ENCODE data around the gene TCTN3. TPM values are rescaled to one million over a fixed set of nuclear protein-coding genes. Genes with fewer than 3 reads are reported as not detected.

Gene TCTN3
- polyA plus RNA-seq, 1 donor (not counting 4 experiments of a cell fraction or from before 2014, with no cell fraction given) = 43.0 TPM

DNA sequence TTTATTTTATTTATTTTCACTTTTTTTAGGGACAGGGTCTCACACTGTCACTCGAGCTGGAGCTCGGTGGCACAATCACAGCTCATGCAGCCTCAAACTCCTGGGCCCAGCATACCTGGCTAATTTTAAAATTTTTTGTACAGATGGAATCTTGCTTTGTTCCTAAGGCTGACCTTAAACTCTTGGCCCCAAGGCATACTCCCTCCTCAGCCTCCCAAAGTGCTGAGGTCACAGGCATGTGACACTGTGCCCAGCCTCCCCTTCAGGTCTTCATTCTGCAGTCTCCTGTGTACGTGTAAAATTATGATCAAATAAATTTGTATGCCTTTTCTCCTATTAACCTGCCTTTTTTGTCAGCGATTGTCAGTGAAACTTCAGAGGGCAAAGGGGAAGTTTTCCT is 17.8 kb upstream of the TCTN3 start:
- no peaks in the 10 kb centered on the region for H3K79me2 ChIP-seq (ENCODE audit: control insufficient read depth, insufficient read depth, low read length)
- dilution Hi-C loops (cut with MboI; ENCODE audit: extremely low pct_ligation_motif_present, low sequenced_read_pairs) = no loop called here
- no peaks in the 10 kb centered on the region for H3K36me3 ChIP-seq (ENCODE audit: control insufficient read depth in 2 of 2, extremely low read depth in 1 of 2, insufficient read depth in 2 of 2, low read length in 2 of 2)
- FAIRE-seq = no peak
- no peaks in the 10 kb centered on the region for H3K9me1 ChIP-seq (ENCODE audit: control insufficient read depth, extremely low read depth, insufficient read depth, low read length)
- H4K20me1 ChIP-seq (ENCODE audit: control insufficient read depth, extremely low read depth, insufficient read depth, low read length) = no peaks in the 10 kb centered on the region
- no peak overlapping the region for H3K4me2 ChIP-seq (ENCODE audit: control insufficient read depth, extremely low read depth, insufficient read depth, low read depth, low read length)
- no peak overlapping the region for H2AFZ ChIP-seq (ENCODE audit: control insufficient read depth, low read length)
- TF ChIP-seq EZH2 (IDR thresholded peaks at IDR 0.05; ENCODE audit: low read length) = no peak
- TF ChIP-seq, protein P1, sequence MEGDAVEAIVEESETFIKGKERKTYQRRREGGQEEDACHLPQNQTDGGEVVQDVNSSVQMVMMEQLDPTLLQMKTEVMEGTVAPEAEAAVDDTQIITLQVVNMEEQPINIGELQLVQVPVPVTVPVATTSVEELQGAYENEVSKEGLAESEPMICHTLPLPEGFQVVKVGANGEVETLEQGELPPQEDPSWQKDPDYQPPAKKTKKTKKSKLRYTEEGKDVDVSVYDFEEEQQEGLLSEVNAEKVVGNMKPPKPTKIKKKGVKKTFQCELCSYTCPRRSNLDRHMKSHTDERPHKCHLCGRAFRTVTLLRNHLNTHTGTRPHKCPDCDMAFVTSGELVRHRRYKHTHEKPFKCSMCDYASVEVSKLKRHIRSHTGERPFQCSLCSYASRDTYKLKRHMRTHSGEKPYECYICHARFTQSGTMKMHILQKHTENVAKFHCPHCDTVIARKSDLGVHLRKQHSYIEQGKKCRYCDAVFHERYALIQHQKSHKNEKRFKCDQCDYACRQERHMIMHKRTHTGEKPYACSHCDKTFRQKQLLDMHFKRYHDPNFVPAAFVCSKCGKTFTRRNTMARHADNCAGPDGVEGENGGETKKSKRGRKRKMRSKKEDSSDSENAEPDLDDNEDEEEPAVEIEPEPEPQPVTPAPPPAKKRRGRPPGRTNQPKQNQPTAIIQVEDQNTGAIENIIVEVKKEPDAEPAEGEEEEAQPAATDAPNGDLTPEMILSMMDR (optimal IDR thresholded peaks at IDR 0.05 in 1 of 3, IDR thresholded peaks at IDR 0.05 in 1 of 3, conservative IDR thresholded peaks at IDR 0.05 in 1 of 3; ENCODE audit: extremely low read depth in 1 of 3, insufficient read depth in 2 of 3, low read length in 3 of 3) = no peak
- H3K4me1 ChIP-seq (ENCODE audit: control insufficient read depth, extremely low read depth, insufficient read depth, low read length) = no peaks in the 10 kb centered on the region
- H3K27ac ChIP-seq (ENCODE audit: control insufficient read depth, insufficient read depth, low read length) = no peak overlapping the region
- no peak overlapping the region for H3K4me3 ChIP-seq (ENCODE audit: control insufficient read depth in 2 of 3, extremely low read depth in 1 of 3, insufficient read depth in 2 of 3, low read depth in 1 of 3, low read length in 3 of 3)
- no peaks in the 10 kb centered on the region for H3K9me3 ChIP-seq (ENCODE audit: control insufficient read depth, low read depth, low read length)
- no peaks in the 10 kb centered on the region for H3K27me3 ChIP-seq (ENCODE audit: control insufficient read depth, extremely low read depth, insufficient read depth, low read length)
- H3K9ac ChIP-seq (ENCODE audit: control insufficient read depth, extremely low read depth, insufficient read depth, low read length) = no peak overlapping the region
- DNase-seq (ENCODE audit: low read depth, low spot score) = no peak

DNA sequence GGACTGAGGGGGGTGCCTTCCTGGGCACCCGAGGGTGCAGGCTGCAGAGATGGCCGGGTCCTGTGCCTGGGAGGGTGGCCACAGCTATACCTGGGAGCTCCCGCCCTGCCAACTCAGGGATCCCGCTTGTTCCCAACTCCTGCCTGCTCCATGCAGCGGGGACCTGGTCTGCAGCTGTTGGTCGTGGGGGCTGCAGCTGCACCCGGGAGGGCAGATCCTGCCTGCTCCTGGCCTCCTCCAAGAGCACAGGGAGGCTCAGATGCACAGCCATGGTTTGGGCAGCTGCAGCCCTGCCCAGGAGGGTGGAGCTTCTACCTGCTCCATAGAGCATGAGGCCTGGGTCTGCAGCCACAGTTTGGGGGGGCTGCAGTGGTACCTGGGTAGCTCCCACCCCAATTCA is 13.3 kb upstream of the TCTN3 start:
- Histone ChIP-seq H3K79me2 (ENCODE audit: control insufficient read depth, insufficient read depth, low read length) (no peaks in the 10 kb centered on the region), H4K20me1 (ENCODE audit: control insufficient read depth, extremely low read depth, insufficient read depth, low read length) (no peaks in the 10 kb centered on the region), H3K27me3 (ENCODE audit: control insufficient read depth, extremely low read depth, insufficient read depth, low read length) (no peaks in the 10 kb centered on the region), H3K27ac (ENCODE audit: control insufficient read depth, insufficient read depth, low read length) (no peak overlapping the region), H2AFZ (ENCODE audit: control insufficient read depth, low read length) (no peak overlapping the region), H3K9me3 (ENCODE audit: control insufficient read depth, low read depth, low read length) (no peaks in the 10 kb centered on the region), H3K4me2 (ENCODE audit: control insufficient read depth, extremely low read depth, insufficient read depth, low read depth, low read length) (no peak overlapping the region), H3K9ac (ENCODE audit: control insufficient read depth, extremely low read depth, insufficient read depth, low read length) (no peak overlapping the region), H3K36me3 (ENCODE audit: control insufficient read depth in 2 of 2, extremely low read depth in 1 of 2, insufficient read depth in 2 of 2, low read length in 2 of 2) (no peaks in the 10 kb centered on the region), H3K9me1 (ENCODE audit: control insufficient read depth, extremely low read depth, insufficient read depth, low read length) (no peaks in the 10 kb centered on the region), H3K4me3 (ENCODE audit: control insufficient read depth in 2 of 3, extremely low read depth in 1 of 3, insufficient read depth in 2 of 3, low read depth in 1 of 3, low read length in 3 of 3) (no peak overlapping the region), H3K4me1 (ENCODE audit: control insufficient read depth, extremely low read depth, insufficient read depth, low read length) (no peaks in the 10 kb centered on the region)
- no peak for FAIRE-seq
- no peak for DNase-seq (ENCODE audit: low read depth, low spot score)
- dilution Hi-C loops (cut with MboI; ENCODE audit: extremely low pct_ligation_motif_present, low sequenced_read_pairs) = no loop called here
- no peak for TF ChIP-seq EZH2 (IDR thresholded peaks at IDR 0.05; ENCODE audit: low read length)
- TF ChIP-seq, protein P1 (optimal IDR thresholded peaks at IDR 0.05 in 1 of 3, IDR thresholded peaks at IDR 0.05 in 1 of 3, conservative IDR thresholded peaks at IDR 0.05 in 1 of 3; ENCODE audit: extremely low read depth in 1 of 3, insufficient read depth in 2 of 3, low read length in 3 of 3) = no peak

Data from keratinocyte (primary cell).